ENCODE results near the gene CA12. TPM values are rescaled to one million over a fixed set of nuclear protein-coding genes. Genes with fewer than 3 reads are reported as not detected.

Gene CA12
- total and polyA plus RNA-seq, 2 donors (not counting 1 experiment from before 2014, with no cell fraction given): not detected

Other genes with a start within 250 kb of the CA12 start
- 49.4 and 50.9 TPM in 2 replicates for gene RPS27L, start 224.4 kb downstream of the CA12 start, total RNA-seq
- 17.5 and 21.6 TPM in 2 replicates for gene RPS27L, start 224.4 kb downstream of the CA12 start, polyA plus RNA-seq
- gene RAB8B, start 192.2 kb downstream of the CA12 start, total RNA-seq: 58.1 and 61.3 TPM in 2 replicates
- 9.6 and 24.4 TPM in 2 replicates for gene RAB8B, start 192.2 kb downstream of the CA12 start, polyA plus RNA-seq
- 45.2 and 47.0 TPM in 2 replicates for gene APH1B, start 104.2 kb downstream of the CA12 start, total RNA-seq
- gene APH1B, start 104.2 kb downstream of the CA12 start, polyA plus RNA-seq: 6.7 and 7.6 TPM in 2 replicates
- 152 and 178 TPM in 2 replicates for gene USP3, start 122.7 kb upstream of the CA12 start, total RNA-seq
- 43.4 and 70.8 TPM in 2 replicates for gene USP3, start 122.7 kb upstream of the CA12 start, polyA plus RNA-seq
- gene FBXL22, start 215.5 kb upstream of the CA12 start, total RNA-seq: 2.0 and 2.5 TPM in 2 replicates
- gene FBXL22, start 215.5 kb upstream of the CA12 start, polyA plus RNA-seq: 0.30 and 0.36 TPM in 2 replicates